ENCODE measurements around the gene ALPL.
"Not testable (repeated sequence)": the region's sequence is repeated elsewhere in the genome, so short reads cannot be mapped to it uniquely, and the experiment has no call there.

The ALPL gene

GRCh38 chr1:21508580-21509350 is 458 bp upstream of the ALPL start:
- DNase-seq = no peak

DNA sequence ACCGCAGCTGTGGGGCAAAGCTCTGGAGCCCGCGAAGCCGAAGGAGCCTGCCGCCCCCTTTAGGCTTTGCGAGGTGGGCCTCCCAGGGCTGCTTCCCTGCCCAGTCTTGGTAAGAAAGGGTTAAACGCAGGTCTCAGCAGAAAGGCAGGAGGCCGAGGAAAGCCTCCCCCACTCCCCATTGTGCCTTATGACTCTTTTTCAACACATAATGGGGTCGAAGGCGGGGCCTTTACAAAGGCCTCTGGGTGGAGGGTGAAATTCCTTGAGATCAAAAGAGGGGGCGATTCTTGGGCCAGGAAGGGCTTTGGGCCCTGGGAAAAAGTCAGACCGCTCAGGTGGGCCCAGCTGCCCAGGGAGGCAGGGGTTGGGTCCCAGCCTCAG is 880 bp downstream of the ALPL start:
- DNase-seq = no peak

DNA sequence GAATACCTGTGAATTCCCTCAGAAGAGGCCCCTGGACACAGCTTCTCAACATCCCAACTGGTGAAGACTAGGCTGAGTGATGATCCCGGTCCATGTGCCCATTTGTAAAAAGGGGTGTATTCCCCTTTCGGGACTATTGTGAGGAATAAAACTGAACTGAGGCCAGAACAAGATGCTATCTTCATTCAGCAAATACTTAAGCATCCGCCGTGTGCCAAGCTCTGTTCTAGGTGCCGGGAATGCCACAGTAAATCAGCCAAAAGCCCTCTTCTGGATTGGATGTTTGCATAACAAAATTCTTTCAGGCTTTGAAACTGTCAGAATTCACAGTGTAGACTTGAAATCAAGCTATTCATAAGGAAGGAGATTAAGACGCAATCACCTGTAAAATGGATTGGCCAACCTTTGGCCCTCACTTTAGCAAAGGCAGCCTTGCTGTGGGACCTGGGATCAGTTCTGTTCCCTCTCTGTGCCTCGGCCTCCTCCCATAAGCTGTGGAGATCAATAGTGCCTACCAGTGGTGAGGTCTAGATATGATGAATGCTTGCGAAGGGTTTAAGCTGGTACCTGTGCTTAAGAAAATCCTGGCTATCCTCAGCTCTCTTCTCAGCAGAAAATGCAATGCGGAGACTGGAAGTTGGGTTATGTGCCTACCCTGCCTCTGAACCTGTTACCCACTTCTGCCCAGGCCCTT is 1.8 kb downstream of the ALPL start:
- no peak for DNase-seq

DNA sequence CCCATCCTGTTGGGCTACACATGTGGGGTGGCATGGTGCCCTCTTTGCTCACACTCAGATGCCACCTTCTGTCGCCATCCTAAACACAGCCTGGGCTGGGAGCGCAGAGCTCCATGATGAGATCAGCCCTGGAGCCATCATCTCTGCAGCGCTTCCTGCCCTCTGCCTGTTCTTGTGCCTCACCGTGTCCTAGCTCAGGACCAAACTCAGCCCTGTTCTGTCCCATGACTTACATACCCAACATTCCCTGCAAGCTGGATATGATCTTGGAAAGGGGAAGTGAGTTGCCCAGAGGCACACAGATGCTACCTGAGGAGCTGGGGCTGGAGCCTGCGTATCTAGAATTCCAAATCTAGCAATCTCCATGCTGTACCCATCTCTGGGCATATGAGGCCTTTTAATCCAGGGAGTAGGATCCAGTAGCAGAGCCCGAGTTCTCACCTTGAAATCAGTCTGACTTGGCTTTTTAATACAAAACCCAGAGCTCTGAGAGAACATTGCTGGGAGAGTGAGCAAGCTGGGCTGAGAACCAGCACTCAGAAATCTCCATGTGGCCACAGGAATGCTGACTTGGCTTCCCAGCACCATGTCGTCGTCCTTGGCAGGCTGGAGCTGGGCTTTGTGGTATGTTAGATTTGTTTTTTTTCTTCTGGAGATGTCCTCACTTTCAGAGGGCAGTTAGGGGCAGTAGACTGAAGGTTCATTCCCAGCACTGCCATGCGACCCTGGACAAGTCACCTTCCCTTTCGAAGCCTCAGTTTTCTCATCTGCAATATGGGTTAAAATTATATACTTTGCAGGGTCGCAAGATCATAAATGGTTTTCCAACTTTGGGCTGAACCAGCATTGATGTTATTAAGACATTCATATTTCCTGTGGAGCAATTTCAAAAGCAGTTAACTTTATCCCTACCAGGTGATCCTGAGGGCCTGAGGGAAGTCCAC is 2.6 kb downstream of the ALPL start:
- no peak for DNase-seq

- DNase-seq = no peak
Observed at GRCh38 chr1:21514245-21514644, 5.0 kb downstream of the ALPL start.

- no peak for DNase-seq
Observed at GRCh38 chr1:21517161-21517589, 8.0 kb downstream of the ALPL start.

DNA sequence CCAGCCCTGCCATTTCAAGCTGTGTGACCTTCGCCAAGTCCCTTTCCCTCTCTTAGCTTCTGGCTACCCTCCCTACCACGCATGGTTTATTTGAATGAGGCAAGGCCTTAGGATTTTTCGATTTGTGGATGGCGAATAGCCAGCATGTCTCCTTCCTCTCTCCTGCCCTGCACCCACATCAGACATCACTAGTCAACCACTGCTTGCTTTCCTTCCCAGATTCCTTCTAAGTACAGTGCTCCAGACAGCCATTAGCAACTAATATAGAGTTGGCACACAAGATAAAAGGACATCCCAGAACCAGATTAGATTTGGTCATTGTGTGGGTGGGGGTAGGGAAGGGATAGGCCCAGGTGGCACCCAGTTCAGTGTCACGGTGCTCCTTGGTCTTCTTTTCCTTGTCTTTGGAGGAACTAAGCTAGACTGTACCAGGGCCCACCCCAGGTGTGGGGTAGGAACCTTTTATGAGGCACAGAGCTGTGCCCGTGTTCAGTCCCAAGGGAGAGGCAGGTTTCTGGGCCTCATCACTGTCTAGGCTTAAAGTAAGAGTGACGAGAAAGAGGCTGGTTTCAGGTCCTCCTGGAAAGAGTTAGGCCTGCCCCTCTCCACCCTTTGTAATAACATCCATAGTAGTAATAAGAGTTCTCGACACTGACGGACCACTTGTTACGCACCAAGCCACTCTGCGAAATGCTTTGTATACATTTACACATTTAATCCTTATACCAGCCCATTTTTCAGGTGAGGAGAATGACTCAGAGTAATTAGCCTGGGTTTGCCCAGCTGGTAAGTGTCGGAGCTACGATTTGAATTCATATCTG is 8.6 kb downstream of the ALPL start:
- no peak for DNase-seq

- DNase-seq = no peak
Observed at GRCh38 chr1:21518774-21519455, 9.7 kb downstream of the ALPL start.

DNA sequence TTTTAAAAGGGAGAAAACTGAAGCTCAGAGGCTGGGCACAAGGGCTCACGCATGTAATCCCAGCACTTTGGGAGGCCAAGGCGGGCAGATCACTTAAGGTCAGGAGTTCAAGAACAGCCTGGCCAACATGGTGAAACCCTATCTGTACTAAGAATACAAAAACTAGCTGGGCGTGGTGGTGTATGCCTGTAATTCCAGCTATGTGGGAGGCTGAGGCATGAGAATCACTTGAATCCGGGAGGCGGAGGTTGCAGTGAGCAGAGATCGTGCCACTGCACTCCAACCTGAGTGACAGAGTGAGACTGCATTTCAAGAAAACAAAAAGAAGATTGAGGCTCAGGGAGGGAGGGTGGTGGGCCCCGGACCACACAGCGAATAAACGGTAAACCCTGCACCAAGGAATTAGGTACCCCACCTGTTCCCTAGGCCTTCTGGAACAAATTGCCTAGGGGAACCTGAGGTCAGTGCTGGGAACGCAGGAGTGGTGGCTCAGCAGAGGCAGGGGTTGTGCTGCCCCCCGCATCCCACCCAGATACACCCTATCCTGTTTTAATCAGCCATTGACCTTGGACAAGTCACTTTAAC is 10.4 kb downstream of the ALPL start:
- DNase-seq = not testable (repeated sequence)

GRCh38 chr1:21520899-21521716 is 11.9 kb downstream of the ALPL start:
- no peak for DNase-seq

GRCh38 chr1:21521717-21522060 is 12.5 kb downstream of the ALPL start:
- DNase-seq = no peak

DNA sequence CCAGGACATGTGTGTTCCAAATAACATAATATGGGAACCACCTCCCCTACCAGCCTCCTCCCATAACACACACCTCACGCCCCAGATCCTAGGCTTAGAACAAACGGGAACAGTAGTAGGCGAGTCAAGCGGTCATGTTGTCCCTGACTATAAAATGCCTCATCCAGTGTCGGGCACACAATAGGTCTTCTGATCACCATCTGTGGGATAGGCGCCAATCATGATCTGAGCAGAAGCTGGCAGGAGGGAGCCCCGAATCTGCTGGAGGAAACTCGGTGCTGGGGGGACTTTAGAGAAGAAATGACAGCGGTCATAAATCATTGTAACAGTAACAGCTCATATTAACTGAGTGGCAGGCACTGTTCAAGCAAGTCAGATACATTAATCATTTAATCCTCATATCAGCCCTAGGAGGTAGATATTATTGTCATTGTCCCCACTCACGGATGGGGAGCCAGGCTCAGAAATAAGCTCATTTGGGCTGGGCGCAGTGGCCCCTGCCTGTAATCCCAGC is 13.4 kb downstream of the ALPL start:
- DNase-seq = no peak

DNA sequence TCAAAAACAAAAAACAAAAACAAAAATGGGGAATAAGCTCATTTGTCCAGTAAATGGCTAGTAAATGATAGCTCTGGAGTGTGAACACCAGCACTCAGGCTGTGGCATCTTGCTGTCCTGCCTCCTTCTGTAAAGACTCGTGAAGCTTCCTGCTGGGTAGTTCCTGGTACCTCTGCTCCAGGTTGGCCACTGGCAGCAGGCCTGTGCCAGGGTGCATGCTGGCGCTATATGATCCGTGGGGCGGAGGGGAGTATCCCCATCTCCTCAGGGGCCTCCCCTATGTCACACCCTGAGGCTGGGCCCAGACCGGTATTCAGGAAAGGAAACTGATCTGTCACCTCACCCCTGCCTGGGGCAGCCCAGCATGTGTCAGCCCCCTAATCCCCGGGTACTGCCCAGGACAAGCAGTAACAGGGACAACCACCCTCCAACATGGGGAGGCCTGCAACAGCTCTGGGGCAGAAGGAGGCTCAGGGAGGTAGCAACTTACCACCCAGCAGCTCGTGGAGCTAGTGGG is 14.1 kb downstream of the ALPL start:
- DNase-seq = no peak

DNA sequence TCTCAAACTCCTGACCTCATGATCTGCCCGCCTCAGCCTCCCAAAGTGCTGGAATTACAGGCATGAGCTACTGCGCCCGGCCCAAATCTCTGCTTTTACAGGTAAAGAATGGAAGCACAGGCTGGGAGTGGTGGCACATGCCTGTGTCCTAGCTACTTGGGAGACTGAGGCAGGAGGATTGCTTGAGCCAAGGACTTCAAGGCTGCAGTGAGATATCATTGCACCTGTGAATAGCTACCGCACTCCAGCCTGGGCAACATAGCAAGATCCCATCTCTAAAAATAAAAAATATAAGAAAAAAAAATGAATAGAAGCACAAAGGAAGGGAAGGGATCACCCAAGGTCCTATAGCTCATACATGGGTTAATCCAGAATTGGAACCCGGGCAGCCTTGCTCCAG is 15.0 kb downstream of the ALPL start:
- no peak for DNase-seq

- DNase-seq = no peak
Observed at GRCh38 chr1:21524686-21525339, 15.6 kb downstream of the ALPL start.

DNA sequence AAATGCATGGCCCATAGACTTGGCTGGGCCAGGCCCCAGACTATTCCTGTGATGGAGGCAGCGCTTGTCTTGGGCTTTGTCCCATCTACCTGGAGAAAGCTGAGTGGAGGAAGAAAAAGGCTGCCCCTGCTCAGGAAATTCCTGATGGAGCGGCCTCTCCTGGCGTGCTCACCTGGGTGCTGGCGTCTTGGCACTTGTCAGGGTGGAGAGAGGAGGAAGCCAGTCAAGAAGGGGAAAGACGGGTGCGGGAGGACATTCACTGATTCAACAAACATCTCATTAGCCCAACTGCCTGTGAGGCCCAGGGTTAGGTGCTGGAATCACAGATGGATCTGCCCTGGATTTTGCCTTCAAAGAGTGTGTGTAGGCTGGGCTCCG is 16.1 kb downstream of the ALPL start:
- DNase-seq = no peak

DNA sequence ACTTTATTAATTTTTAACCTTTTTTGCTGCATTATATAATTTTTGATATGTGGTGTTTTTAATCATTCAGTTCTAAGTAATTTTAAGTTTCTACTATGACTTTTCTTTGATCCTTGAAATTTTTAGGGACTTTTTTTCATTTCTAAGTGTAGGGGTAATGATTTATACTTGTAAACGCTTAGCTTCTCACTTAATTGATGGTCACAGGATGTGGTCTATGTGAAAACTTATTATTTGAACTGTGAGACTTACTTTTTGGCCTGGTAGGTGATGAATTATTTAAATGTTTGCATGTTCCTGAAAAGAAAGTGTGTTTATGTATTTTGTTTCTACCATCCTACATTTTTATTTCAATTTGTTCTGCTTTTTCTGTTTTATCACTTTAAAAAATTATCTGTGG is 17.2 kb downstream of the ALPL start:
- DNase-seq = no peak

DNA sequence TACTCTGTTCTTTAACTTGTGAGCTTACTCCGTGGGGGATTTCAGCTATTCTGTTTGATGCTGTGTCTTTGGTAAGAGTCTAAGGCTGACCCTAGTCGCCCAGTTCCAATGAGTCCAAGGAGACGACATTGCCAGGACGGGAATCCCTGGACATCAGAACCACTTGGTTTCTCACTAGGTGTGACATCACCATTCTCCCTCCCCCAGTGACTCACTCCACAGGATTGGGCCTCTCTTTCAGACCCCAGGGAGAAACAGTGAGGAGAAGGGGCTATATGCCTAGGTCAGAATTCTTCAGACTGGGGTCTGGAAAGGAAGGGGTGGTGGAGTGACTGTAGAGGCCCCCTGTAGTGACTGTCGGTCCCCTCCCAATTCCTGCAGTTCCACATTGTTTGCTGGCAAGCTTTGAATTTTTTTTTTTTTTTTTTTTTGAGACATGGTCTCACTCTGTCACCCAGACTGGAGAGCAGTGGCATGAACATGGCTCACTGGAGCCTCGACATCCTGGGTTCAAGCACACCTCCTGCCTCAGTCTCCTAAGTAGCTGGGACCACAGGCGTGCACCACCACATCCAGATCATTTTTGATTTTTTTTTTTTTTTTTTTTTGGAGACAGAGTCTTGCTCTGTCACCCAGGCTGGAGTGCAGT is 21.3 kb downstream of the ALPL start:
- DNase-seq = no peak

DNA sequence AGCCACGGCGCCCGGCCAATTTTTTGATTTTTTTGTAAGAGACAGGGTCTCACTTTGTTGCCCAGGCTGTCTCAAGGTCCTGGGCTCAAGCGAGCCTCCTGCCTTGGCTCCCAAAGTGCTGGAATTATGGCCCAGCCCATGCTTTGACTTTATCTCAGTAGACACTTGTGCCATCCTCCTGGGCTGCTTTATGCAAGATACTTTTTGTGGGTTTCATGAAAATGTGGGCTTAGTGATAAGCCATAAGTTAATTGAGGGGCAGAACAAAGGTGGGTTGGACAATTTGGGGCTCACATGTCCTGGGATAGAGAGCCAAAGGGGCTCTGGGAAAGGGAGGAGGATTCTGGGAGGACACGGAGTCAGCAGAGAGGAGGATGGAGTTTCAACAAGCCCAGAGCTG is 22.0 kb downstream of the ALPL start:
- no peak for DNase-seq

Data from NCI-H774 (cell line).